Endothelial cell of umbilical vein (primary cell): ENCODE data around the gene SYCE1L.

ENCODE experiments used
- POLR2AphosphoS5 ChIP-seq: IDR thresholded peaks from 2 replicates; pipeline ENCODE4 v1.6.1; 2012; ENCODE audit warnings: low read depth, mild to moderate bottlenecking, control low read depth, low read length, moderate library complexity; ENCODE audit not compliant: insufficient read depth
- TF ChIP-seq, protein P1 (sequence below), 2 donors: IDR thresholded peaks; 1 replicate in 1 of 2; 2 replicates in 1 of 2; pipeline ENCODE4 v1.5.1; 2011; ENCODE audit warnings: low read length in 2 of 2, mild to moderate bottlenecking in 2 of 2, moderate library complexity in 2 of 2, control low read depth in 1 of 2, inconsistent platforms in 1 of 2, low read depth in 1 of 2; ENCODE audit not compliant: insufficient read depth in 1 of 2; ENCODE audit errors: extremely low read depth in 1 of 2

DNA sequence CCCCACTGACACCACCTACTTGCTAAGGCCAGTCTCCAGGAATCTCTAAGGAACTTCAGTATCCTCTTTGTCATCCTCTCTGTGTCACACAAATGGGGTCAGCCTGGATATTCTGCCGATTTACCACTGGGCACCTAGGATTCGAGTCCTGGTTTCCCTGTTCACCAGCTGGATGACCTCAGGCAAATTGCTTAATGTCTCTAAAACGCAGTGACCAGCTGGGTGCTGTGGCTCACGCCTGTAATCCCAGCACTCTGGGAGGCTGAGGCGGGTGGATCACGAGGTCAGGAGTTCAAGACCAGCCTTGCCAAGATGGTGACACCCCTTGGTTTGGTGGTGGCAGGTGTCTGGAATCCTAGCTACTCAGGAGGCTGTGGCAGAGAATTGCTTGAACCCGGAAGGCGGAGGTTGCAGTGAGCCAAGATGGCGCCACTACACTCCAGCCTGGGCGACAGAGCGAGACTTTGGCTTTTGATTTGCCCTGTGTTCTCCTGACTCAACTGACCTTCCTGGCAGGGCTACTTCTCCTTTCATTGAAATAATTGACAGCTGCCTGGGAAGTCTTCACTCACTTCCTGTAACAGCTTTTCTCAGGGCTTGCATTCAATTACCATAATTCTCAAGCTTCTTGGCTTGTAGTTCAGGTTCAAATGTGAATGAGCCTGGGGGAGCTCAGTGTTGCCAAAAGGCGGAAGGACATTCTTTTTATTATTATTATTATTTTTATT, 15.4 kb downstream of the SYCE1L start:
- TF ChIP-seq, protein P1, sequence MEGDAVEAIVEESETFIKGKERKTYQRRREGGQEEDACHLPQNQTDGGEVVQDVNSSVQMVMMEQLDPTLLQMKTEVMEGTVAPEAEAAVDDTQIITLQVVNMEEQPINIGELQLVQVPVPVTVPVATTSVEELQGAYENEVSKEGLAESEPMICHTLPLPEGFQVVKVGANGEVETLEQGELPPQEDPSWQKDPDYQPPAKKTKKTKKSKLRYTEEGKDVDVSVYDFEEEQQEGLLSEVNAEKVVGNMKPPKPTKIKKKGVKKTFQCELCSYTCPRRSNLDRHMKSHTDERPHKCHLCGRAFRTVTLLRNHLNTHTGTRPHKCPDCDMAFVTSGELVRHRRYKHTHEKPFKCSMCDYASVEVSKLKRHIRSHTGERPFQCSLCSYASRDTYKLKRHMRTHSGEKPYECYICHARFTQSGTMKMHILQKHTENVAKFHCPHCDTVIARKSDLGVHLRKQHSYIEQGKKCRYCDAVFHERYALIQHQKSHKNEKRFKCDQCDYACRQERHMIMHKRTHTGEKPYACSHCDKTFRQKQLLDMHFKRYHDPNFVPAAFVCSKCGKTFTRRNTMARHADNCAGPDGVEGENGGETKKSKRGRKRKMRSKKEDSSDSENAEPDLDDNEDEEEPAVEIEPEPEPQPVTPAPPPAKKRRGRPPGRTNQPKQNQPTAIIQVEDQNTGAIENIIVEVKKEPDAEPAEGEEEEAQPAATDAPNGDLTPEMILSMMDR (IDR thresholded peaks at IDR 0.05; ENCODE audit: extremely low read depth in 1 of 2, insufficient read depth in 1 of 2, low read depth in 1 of 2, low read length in 2 of 2): no peak
- TF ChIP-seq POLR2AphosphoS5: no peak
